Peyer's patch (tissue), 4 donors: Measurements from ENCODE around the gene ZFR.

Source experiments
- POLR2A ChIP-seq, 2 donors: fragments of 450-650 bp; IDR thresholded peaks; one replicate each; pipeline ENCODE4 v1.5.1; 2017; ENCODE audit warnings: antibody characterized with exemption in 2 of 2, mild to moderate bottlenecking in 2 of 2, moderate library complexity in 2 of 2
- TF ChIP-seq, protein P1 (sequence below), 6 experiments: fragments of 450-650 bp in 4 of 6; fragments of 200-600 bp in 2 of 6; sonication (generic) in 1 of 6; IDR thresholded peaks; one replicate each; pipeline ENCODE4 v1.5.1; 2017 to 2019; ENCODE audit warnings: antibody characterized with exemption in 6 of 6, mild to moderate bottlenecking in 3 of 6, moderate library complexity in 1 of 6

GRCh38 chr5:32329395-32329834 is 115.1 kb downstream of the ZFR start:
- TF ChIP-seq, protein P1, sequence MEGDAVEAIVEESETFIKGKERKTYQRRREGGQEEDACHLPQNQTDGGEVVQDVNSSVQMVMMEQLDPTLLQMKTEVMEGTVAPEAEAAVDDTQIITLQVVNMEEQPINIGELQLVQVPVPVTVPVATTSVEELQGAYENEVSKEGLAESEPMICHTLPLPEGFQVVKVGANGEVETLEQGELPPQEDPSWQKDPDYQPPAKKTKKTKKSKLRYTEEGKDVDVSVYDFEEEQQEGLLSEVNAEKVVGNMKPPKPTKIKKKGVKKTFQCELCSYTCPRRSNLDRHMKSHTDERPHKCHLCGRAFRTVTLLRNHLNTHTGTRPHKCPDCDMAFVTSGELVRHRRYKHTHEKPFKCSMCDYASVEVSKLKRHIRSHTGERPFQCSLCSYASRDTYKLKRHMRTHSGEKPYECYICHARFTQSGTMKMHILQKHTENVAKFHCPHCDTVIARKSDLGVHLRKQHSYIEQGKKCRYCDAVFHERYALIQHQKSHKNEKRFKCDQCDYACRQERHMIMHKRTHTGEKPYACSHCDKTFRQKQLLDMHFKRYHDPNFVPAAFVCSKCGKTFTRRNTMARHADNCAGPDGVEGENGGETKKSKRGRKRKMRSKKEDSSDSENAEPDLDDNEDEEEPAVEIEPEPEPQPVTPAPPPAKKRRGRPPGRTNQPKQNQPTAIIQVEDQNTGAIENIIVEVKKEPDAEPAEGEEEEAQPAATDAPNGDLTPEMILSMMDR (IDR thresholded peaks at IDR 0.05): peak in 5 of 6 experiments; percentile 38 to 77 (median 64)
- no peak for TF ChIP-seq POLR2A (IDR thresholded peaks at IDR 0.05)
